SK-N-SH (cell line): ENCODE measurements around the gene MMS22L. TPM values are rescaled to one million over a fixed set of nuclear protein-coding genes. Genes with fewer than 3 reads are reported as not detected.

Experiments used
- CTCF ChIA-PET: fragments of 300-600, 350-600 bp; formaldehyde crosslinking; extraction: SDS; loops from one replicate; lab custom pipeline; 2021; lab: Yijun Ruan, JAX
- POLR2A ChIA-PET: fragments of 350-600 bp; sonication (Branson Sonifier 250); formaldehyde crosslinking; extraction: SDS; loops from one replicate; lab custom pipeline; 2020; ENCODE audit warnings: antibody characterized with exemption, inconsistent platforms; lab: Yijun Ruan, JAX
- DNase-seq: peaks from one replicate; pipeline ENCODE4 v3.0.0; 2012
- H2AFZ ChIP-seq: fragments of 200-600 bp; sonication (generic); 2 replicates; pipeline ENCODE4 v1.8.1; 2016; ENCODE audit warnings: antibody characterized with exemption, mild to moderate bottlenecking, low read depth
- H3F3A ChIP-seq: fragments of 200-600 bp; sonication (generic); replicated peaks from 2 replicates; pipeline ENCODE3; 2016; ENCODE audit warnings: antibody characterized with exemption, mild to moderate bottlenecking; ENCODE audit not compliant: insufficient read depth
- H3K27ac ChIP-seq, 2 experiments: fragments of 200-500 bp in 1 of 2; fragments of 200-600 bp in 1 of 2; sonication (Bioruptor generic) in 1 of 2; sonication (generic), shearing (Covaris generic) in 1 of 2; 2 replicates each; pipeline versions ENCODE4 v1.5.1 to v1.6.1; 2014 to 2016; ENCODE audit warnings: low read depth in 2 of 2, inconsistent platforms in 1 of 2, low read length in 1 of 2, mild to moderate bottlenecking in 1 of 2, mixed read lengths in 1 of 2
- H3K27me3 ChIP-seq: fragments of 200-600 bp; sonication (generic), shearing (Covaris generic); 2 replicates; pipeline ENCODE4 v1.6.1; 2016; ENCODE audit warnings: mixed run types; ENCODE audit not compliant: insufficient read depth
- H3K36me3 ChIP-seq, 2 experiments: fragments of 200-500 bp in 1 of 2; fragments of 200-600 bp in 1 of 2; sonication (Bioruptor generic) in 1 of 2; sonication (generic) in 1 of 2; replicated peaks in 1 of 2; 2 replicates each; pipeline versions ENCODE3 to v1.5.1; 2014 to 2016; ENCODE audit warnings: low read length in 1 of 2, mild to moderate bottlenecking in 1 of 2; ENCODE audit not compliant: insufficient read depth in 2 of 2, control insufficient read depth in 1 of 2
- H3K4me1 ChIP-seq, 2 experiments: fragments of 200-500 bp in 1 of 2; fragments of 200-600 bp in 1 of 2; sonication (Bioruptor generic) in 1 of 2; sonication (generic), shearing (Covaris generic) in 1 of 2; 2 replicates each; pipeline versions ENCODE4 v1.5.1 to v1.6.1; 2014 to 2016; ENCODE audit warnings: low read depth in 1 of 2, low read length in 1 of 2, mixed run types in 1 of 2; ENCODE audit not compliant: insufficient read depth in 2 of 2, control insufficient read depth in 1 of 2
- H3K4me2 ChIP-seq: fragments of 200-600 bp; sonication (generic), shearing (Covaris generic); 2 replicates; pipeline ENCODE4 v1.6.1; 2017; ENCODE audit warnings: mixed run types
- H3K4me3 ChIP-seq, 2 experiments: fragments of 200-500 bp in 1 of 2; fragments of 200-600 bp in 1 of 2; sonication (Bioruptor generic) in 1 of 2; sonication (generic), shearing (Covaris generic) in 1 of 2; 2 replicates each; pipeline versions ENCODE4 v1.5.1 to v1.8.1; 2014 to 2016; ENCODE audit warnings: low read depth in 2 of 2, inconsistent platforms in 1 of 2, low read length in 1 of 2, mild to moderate bottlenecking in 1 of 2, mixed read lengths in 1 of 2, moderate library complexity in 1 of 2
- H3K79me2 ChIP-seq: fragments of 200-600 bp; sonication (generic); 2 replicates; pipeline ENCODE4 v1.8.1; 2017; ENCODE audit warnings: mild to moderate bottlenecking; ENCODE audit not compliant: insufficient read depth
- H3K9ac ChIP-seq: fragments of 200-600 bp; sonication (generic); 2 replicates; pipeline ENCODE4 v1.6.1; 2017; ENCODE audit warnings: mixed run types
- H3K9me2 ChIP-seq: fragments of 200-600 bp; sonication (generic); 2 replicates; pipeline ENCODE4 v1.6.1; 2017; ENCODE audit warnings: mixed run types
- H3K9me3 ChIP-seq: fragments of 200-600 bp; sonication (generic); 2 replicates; pipeline ENCODE4 v1.6.1; 2017; ENCODE audit warnings: mixed run types, mild to moderate bottlenecking, moderate library complexity
- H4K20me1 ChIP-seq: fragments of 200-600 bp; sonication (generic); 2 replicates; pipeline ENCODE4 v1.6.1; 2017; ENCODE audit warnings: mild to moderate bottlenecking, mixed run types; ENCODE audit not compliant: insufficient read depth
- CHD2 ChIP-seq: fragments of 150-350 bp; IDR thresholded peaks from 2 replicates; pipeline ENCODE4 v1.6.1; 2018; ENCODE audit warnings: low read length; ENCODE audit not compliant: partially characterized antibody
- FOSL2 ChIP-seq: IDR thresholded peaks from 2 replicates; pipeline ENCODE4 v1.4.0; 2012; ENCODE audit warnings: low read depth, mild to moderate bottlenecking, moderate library complexity, borderline replicate concordance
- FOXJ3 ChIP-seq: sonication (generic); formaldehyde crosslinking; IDR thresholded peaks from 2 replicates; pipeline ENCODE4 v1.5.1; 2020; ENCODE audit warnings: mild to moderate bottlenecking, missing genetic modification reagents
- GABPA ChIP-seq: IDR thresholded peaks from 2 replicates; pipeline ENCODE4 v1.4.0; 2012; ENCODE audit warnings: low read depth, mild to moderate bottlenecking
- GATA2 ChIP-seq: sonication (generic); formaldehyde crosslinking; IDR thresholded peaks from 2 replicates; pipeline ENCODE4 v1.5.0; 2020; ENCODE audit warnings: mild to moderate bottlenecking, missing genetic modification reagents
- JUND ChIP-seq: IDR thresholded peaks from 2 replicates; pipeline ENCODE4 v1.4.0; 2012
- MEF2A ChIP-seq: IDR thresholded peaks from 2 replicates; pipeline ENCODE4 v1.4.0; 2012; ENCODE audit warnings: low read depth, borderline replicate concordance
- MXI1 ChIP-seq: IDR thresholded peaks from 2 replicates; pipeline ENCODE4 v1.6.1; 2012; ENCODE audit warnings: mild to moderate bottlenecking, low read depth, low read length, improper control_type of control experiment
- NFIC ChIP-seq: IDR thresholded peaks from 2 replicates; pipeline ENCODE4 v1.4.0; 2012; ENCODE audit warnings: borderline replicate concordance
- NRF1 ChIP-seq: IDR thresholded peaks from 2 replicates; pipeline ENCODE4 v1.6.1; 2012; ENCODE audit warnings: low read depth, mild to moderate bottlenecking, low read length
- POLR2AphosphoS5 ChIP-seq: IDR thresholded peaks from 2 replicates; pipeline ENCODE4 v1.6.1; 2012; ENCODE audit warnings: low read depth, low read length
- RAD21 ChIP-seq: IDR thresholded peaks from 2 replicates; pipeline ENCODE4 v1.6.1; 2012; ENCODE audit warnings: mild to moderate bottlenecking, low read length
- RCOR1 ChIP-seq: fragments of 150-350 bp; IDR thresholded peaks from 2 replicates; pipeline ENCODE4 v1.6.1; 2017; ENCODE audit warnings: antibody characterized with exemption, low read length
- RFX5 ChIP-seq: IDR thresholded peaks from 2 replicates; pipeline ENCODE4 v1.6.1; 2012; ENCODE audit warnings: mild to moderate bottlenecking, improper control_type of control experiment, low read length
- RXRA ChIP-seq: IDR thresholded peaks from 2 replicates; pipeline ENCODE4 v1.4.0; 2012; ENCODE audit warnings: low read depth, mild to moderate bottlenecking, borderline replicate concordance
- SIN3A ChIP-seq: IDR thresholded peaks from 2 replicates; pipeline ENCODE4 v1.6.1; 2012; ENCODE audit warnings: low read depth, mild to moderate bottlenecking, low read length, moderate library complexity, borderline replicate concordance
- YY1 ChIP-seq: IDR thresholded peaks from 2 replicates; pipeline ENCODE4 v1.4.0; 2012; ENCODE audit warnings: low read depth, mild to moderate bottlenecking
- WGBS: methylation state at CpG from one replicate; pipeline ENCODE4 v1.1.6; 2017; ENCODE audit warnings: low lambda C conversion rate; 5-methylcytosine and 5-hydroxymethylcytosine counted together
- polyA plus RNA-seq, 3 experiments: library from polyadenylated mRNA; depleted of rRNA; stranded (reverse); fragments of >200 nt; gene quantifications; 2 replicates each; pipeline ENCODE4 v1.2.3, GENCODE V29; 2012
- TF ChIP-seq, protein P1 (sequence below): fragments of 150-350 bp; IDR thresholded peaks from 2 replicates; pipeline ENCODE4 v1.6.1; 2017; ENCODE audit warnings: antibody characterized with exemption, low read length, low read depth, borderline replicate concordance
- TF ChIP-seq, protein P2 (sequence below): IDR thresholded peaks from 2 replicates; pipeline ENCODE4 v1.6.1; 2012; ENCODE audit warnings: mild to moderate bottlenecking, low read depth, low read length, moderate library complexity
- TF ChIP-seq, protein P3 (sequence below): IDR thresholded peaks from 2 replicates; pipeline ENCODE4; 2012
- TF ChIP-seq, protein P4 (sequence below): IDR thresholded peaks from 2 replicates; pipeline ENCODE4 v1.4.0; 2012; ENCODE audit warnings: low read depth, borderline replicate concordance

Gene MMS22L
- polyA plus RNA-seq, 1 of the 3 experiments (the other 2 are of a cell fraction): 4.3 TPM

DNA sequence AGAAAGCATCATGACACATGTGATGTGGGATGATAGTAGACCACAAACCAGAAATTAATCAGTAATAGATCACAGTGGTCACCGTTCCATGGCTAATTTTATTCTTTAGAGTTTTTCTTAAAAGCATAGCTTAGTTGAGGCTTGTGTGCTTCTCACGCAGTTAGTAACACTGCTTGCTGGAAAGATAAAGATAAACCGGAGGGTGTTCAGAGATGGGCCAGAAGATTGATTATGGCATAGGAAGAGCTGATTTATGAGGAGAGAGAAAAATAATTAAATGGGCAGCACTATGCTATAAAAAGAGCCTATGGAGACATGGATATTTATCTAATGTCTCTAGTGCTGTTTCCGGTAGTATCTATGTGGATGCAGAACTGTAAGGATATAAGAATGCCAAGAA, 173.6 kb downstream of the MMS22L start:
- 85% methylated on average over 4 of the region's 4 CpGs for WGBS
- Histone ChIP-seq H2AFZ (no peak overlapping the region), H3K9me2 (no peaks in the 10 kb centered on the region), H3F3A (no peaks in the 10 kb centered on the region), H3K4me1 (peaks cover 0 to 5% of the 10 kb centered on the region in 2 experiments; a peak in 1 of 4 replicates), H3K4me3 (no peak overlapping the region), H3K27me3 (no peaks in the 10 kb centered on the region), H4K20me1 (no peaks in the 10 kb centered on the region), H3K9ac (no peak overlapping the region), H3K79me2 (no peaks in the 10 kb centered on the region), H3K9me3 (no peaks in the 10 kb centered on the region), H3K36me3 (no peaks in the 10 kb centered on the region), H3K27ac (no peak overlapping the region), H3K4me2 (no peak overlapping the region)
- no peak for DNase-seq
- TF ChIP-seq, protein P1, sequence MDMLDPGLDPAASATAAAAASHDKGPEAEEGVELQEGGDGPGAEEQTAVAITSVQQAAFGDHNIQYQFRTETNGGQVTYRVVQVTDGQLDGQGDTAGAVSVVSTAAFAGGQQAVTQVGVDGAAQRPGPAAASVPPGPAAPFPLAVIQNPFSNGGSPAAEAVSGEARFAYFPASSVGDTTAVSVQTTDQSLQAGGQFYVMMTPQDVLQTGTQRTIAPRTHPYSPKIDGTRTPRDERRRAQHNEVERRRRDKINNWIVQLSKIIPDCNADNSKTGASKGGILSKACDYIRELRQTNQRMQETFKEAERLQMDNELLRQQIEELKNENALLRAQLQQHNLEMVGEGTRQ: no peak
- TF ChIP-seq POLR2AphosphoS5 (no peak), GATA2 (CRISPR knock-in tag) (no peak), SIN3A (no peak), FOXJ3 (CRISPR knock-in tag) (no peak), YY1 (no peak), CHD2 (no peak), GABPA (no peak), FOSL2 (no peak), MXI1 (no peak)
- TF ChIP-seq, protein P2, sequence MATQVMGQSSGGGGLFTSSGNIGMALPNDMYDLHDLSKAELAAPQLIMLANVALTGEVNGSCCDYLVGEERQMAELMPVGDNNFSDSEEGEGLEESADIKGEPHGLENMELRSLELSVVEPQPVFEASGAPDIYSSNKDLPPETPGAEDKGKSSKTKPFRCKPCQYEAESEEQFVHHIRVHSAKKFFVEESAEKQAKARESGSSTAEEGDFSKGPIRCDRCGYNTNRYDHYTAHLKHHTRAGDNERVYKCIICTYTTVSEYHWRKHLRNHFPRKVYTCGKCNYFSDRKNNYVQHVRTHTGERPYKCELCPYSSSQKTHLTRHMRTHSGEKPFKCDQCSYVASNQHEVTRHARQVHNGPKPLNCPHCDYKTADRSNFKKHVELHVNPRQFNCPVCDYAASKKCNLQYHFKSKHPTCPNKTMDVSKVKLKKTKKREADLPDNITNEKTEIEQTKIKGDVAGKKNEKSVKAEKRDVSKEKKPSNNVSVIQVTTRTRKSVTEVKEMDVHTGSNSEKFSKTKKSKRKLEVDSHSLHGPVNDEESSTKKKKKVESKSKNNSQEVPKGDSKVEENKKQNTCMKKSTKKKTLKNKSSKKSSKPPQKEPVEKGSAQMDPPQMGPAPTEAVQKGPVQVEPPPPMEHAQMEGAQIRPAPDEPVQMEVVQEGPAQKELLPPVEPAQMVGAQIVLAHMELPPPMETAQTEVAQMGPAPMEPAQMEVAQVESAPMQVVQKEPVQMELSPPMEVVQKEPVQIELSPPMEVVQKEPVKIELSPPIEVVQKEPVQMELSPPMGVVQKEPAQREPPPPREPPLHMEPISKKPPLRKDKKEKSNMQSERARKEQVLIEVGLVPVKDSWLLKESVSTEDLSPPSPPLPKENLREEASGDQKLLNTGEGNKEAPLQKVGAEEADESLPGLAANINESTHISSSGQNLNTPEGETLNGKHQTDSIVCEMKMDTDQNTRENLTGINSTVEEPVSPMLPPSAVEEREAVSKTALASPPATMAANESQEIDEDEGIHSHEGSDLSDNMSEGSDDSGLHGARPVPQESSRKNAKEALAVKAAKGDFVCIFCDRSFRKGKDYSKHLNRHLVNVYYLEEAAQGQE: no peak
- TF ChIP-seq, protein P3, sequence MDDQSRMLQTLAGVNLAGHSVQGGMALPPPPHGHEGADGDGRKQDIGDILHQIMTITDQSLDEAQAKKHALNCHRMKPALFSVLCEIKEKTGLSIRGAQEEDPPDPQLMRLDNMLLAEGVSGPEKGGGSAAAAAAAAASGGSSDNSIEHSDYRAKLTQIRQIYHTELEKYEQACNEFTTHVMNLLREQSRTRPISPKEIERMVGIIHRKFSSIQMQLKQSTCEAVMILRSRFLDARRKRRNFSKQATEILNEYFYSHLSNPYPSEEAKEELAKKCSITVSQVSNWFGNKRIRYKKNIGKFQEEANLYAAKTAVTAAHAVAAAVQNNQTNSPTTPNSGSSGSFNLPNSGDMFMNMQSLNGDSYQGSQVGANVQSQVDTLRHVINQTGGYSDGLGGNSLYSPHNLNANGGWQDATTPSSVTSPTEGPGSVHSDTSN: no peak
- ChIA-PET POLR2A (no interaction called here), CTCF (interaction anchor here (1.0 to 1.6 kb wide), 2 partner anchors 14 to 328 kb away, joined by 3 to 5 read pairs; no protein-coding TSS in a partner anchor)

DNA sequence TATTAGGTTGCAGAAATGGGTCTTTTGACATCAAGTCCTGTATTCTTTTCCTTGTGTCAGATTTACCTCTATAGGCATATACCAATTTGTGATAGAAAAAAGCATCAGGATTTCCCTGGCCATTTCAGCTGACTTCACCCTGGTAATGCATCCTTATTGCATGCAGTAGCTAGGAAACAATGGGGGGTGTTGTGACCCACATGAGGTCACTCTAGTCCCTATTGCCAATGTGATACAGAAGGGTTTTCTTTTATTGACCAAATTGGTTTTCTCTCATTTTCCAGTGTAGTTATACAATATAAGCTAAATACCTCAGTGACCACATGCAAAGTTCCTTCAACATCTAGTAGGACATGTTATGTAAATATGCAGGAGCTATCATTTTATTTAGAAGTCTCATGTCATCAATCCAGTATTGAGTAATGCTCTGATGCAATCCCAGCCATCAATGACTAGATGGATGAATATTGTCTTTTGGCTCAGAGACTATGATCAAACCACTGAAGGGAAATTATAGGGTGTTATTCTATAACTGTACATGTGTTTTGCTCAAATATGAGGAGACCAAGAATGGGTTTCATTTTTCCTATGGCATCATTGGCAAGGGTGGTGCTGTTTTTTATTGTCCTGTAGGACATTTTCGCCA, 180.7 kb downstream of the MMS22L start:
- H3K4me1 ChIP-seq: no peaks in the 10 kb centered on the region; a peak in 1 of 4 replicates
- no peak for TF ChIP-seq FOSL2
- no peak for TF ChIP-seq NFIC
- no peak for TF ChIP-seq NRF1
- TF ChIP-seq, protein P4, sequence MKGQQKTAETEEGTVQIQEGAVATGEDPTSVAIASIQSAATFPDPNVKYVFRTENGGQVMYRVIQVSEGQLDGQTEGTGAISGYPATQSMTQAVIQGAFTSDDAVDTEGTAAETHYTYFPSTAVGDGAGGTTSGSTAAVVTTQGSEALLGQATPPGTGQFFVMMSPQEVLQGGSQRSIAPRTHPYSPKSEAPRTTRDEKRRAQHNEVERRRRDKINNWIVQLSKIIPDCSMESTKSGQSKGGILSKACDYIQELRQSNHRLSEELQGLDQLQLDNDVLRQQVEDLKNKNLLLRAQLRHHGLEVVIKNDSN: no peak
- no peak for TF ChIP-seq FOXJ3 (CRISPR knock-in tag)
- no peak for TF ChIP-seq GABPA
- no peak for TF ChIP-seq MEF2A
- TF ChIP-seq, protein P1: no peak
- TF ChIP-seq JUND: no peak
- TF ChIP-seq RCOR1: no peak
- TF ChIP-seq RXRA: no peak
- TF ChIP-seq RAD21: no peak
- TF ChIP-seq RFX5: no peak
- TF ChIP-seq SIN3A: no peak
- no peak for TF ChIP-seq CHD2
- H3K9me3 ChIP-seq: no peaks in the 10 kb centered on the region
- H3K4me3 ChIP-seq: no peak overlapping the region
- DNase-seq: no peak
- H4K20me1 ChIP-seq: no peaks in the 10 kb centered on the region
- no peaks in the 10 kb centered on the region for H3F3A ChIP-seq
- WGBS: 48% methylated on average over 1 of the region's 1 CpG
- H3K79me2 ChIP-seq: no peaks in the 10 kb centered on the region
- no peaks in the 10 kb centered on the region for H3K27me3 ChIP-seq
- no peaks in the 10 kb centered on the region for H3K36me3 ChIP-seq
- H3K9ac ChIP-seq: no peak overlapping the region
- no peak overlapping the region for H3K27ac ChIP-seq
- H3K4me2 ChIP-seq: no peak overlapping the region
- H3K9me2 ChIP-seq: no peaks in the 10 kb centered on the region
- ChIA-PET CTCF (no interaction called here), POLR2A (no interaction called here)
- no peak overlapping the region for H2AFZ ChIP-seq
